ENCODE results near the gene IFNA4. TPM values are rescaled to one million over a fixed set of nuclear protein-coding genes. Genes with fewer than 3 reads are reported as not detected.

The IFNA4 gene
- total RNA-seq, 6 donors from 2014 or later = 2.1 TPM; not detected in 5

GRCh38 chr9:21154018-21154608 is 33.3 kb downstream of the IFNA4 start:
- DNase-seq (no peak), ATAC-seq (ENCODE audit: low FRiP score in 2 of 2) (peak in 1 of 2 donors; percentile 63)
- 9 to 17% methylated on average over 3 of the region's 3 CpGs for WGBS, 2 donors
- no peak overlapping the region for H3K27ac ChIP-seq
- no peaks in the 10 kb centered on the region for H3K9me3 ChIP-seq
- H3K4me3 ChIP-seq = no peak overlapping the region
- H3K36me3 ChIP-seq = no peaks in the 10 kb centered on the region
- H3K4me1 ChIP-seq = peaks cover 0 to 4% (median 0%) of the 10 kb centered on the region in 4 donors
- no peaks in the 10 kb centered on the region for H3K27me3 ChIP-seq
- TF ChIP-seq, protein P1, sequence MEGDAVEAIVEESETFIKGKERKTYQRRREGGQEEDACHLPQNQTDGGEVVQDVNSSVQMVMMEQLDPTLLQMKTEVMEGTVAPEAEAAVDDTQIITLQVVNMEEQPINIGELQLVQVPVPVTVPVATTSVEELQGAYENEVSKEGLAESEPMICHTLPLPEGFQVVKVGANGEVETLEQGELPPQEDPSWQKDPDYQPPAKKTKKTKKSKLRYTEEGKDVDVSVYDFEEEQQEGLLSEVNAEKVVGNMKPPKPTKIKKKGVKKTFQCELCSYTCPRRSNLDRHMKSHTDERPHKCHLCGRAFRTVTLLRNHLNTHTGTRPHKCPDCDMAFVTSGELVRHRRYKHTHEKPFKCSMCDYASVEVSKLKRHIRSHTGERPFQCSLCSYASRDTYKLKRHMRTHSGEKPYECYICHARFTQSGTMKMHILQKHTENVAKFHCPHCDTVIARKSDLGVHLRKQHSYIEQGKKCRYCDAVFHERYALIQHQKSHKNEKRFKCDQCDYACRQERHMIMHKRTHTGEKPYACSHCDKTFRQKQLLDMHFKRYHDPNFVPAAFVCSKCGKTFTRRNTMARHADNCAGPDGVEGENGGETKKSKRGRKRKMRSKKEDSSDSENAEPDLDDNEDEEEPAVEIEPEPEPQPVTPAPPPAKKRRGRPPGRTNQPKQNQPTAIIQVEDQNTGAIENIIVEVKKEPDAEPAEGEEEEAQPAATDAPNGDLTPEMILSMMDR (IDR thresholded peaks at IDR 0.05) = no peak
- TF ChIP-seq EP300 (IDR thresholded peaks at IDR 0.05) (no peak), POLR2A (IDR thresholded peaks at IDR 0.05) (no peak)

DNA sequence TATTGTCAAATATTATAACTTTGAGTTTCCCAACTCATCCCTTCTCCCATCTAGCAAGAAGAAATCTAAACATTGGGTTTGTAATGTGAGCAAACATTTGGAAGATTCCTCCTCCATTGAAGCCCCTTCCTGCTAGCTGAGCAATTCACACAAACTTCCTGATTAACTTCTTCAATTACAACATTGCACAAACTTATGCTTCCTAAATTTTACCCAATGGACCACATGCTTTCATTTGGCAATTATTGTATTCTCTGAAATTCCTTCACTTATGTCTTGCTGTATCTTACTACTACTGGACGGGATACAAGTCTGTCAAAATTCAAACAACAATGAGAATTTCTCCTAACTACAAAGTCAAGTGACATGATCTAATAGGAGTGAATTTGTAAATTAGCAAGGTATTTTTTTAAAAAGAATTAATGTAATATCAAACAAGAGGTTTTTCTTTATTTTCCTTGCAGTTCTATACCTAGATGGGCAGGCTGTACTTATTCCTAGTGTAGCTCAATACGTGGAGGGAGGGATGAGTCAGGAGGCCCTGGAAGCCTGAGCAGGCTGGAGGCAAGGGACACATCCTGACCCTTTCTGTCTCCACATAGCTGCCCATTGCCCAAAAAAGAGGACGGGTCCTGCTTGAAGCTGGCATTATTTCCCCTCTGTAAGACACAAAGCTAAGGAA is 33.9 kb downstream of the IFNA4 start:
- ATAC-seq (ENCODE audit: low FRiP score in 2 of 2) = peak in 1 of 2 donors; percentile 31
- peaks cover 0 to under 1% (median 0%) of the 10 kb centered on the region in 4 donors for H3K9me3 ChIP-seq
- H3K4me3 ChIP-seq = no peak overlapping the region
- 32 to 42% methylated on average over 3 of the region's 3 CpGs for WGBS, 2 donors
- no peaks in the 10 kb centered on the region for H3K36me3 ChIP-seq
- TF ChIP-seq EP300 (IDR thresholded peaks at IDR 0.05) (no peak), POLR2AphosphoS5 (IDR thresholded peaks at IDR 0.05) (no peak), POLR2A (IDR thresholded peaks at IDR 0.05) (no peak)
- TF ChIP-seq, protein P1 (IDR thresholded peaks at IDR 0.05) = no peak
- H3K4me1 ChIP-seq = peaks cover 0 to 4% (median 0%) of the 10 kb centered on the region in 4 donors
- H3K27ac ChIP-seq = no peak overlapping the region
- DNase-seq = no peak
- H3K27me3 ChIP-seq = no peaks in the 10 kb centered on the region

- H3K4me1 ChIP-seq = no peaks in the 10 kb centered on the region
- no peak overlapping the region for H3K4me3 ChIP-seq
- 46 to 78% methylated on average over 1 of the region's 1 CpG for WGBS, 2 donors
- no peak for ATAC-seq (ENCODE audit: low FRiP score in 2 of 2)
- H3K9me3 ChIP-seq = peaks cover 0 to 8% (median 0%) of the 10 kb centered on the region in 4 donors
- no peak overlapping the region for H3K27ac ChIP-seq
- DNase-seq = no peak
- H3K27me3 ChIP-seq = no peaks in the 10 kb centered on the region
- TF ChIP-seq EP300 (IDR thresholded peaks at IDR 0.05) = no peak
- TF ChIP-seq POLR2A (IDR thresholded peaks at IDR 0.05) = no peak
- TF ChIP-seq POLR2AphosphoS5 (IDR thresholded peaks at IDR 0.05) = no peak
- TF ChIP-seq, protein P1 (IDR thresholded peaks at IDR 0.05) = no peak
- no peaks in the 10 kb centered on the region for H3K36me3 ChIP-seq
Observed at GRCh38 chr9:21144603-21145002, 42.8 kb downstream of the IFNA4 start.

GRCh38 chr9:21141427-21141882 is 45.9 kb downstream of the IFNA4 start, which contains the start of gene IFNW1:
TSS of gene IFNW1 (minus strand) at chr9:21141832. CDS start at chr9:21141570, 262 bp downstream.
- Histone ChIP-seq H3K27me3 (no peaks in the 10 kb centered on the region), H3K9me3 (no peaks in the 10 kb centered on the region), H3K27ac (no peak within 1 kb of the TSS), H3K4me3 (no peak within 1 kb of the TSS), H3K4me1 (no peaks in the 10 kb centered on the region), H3K36me3 (no peaks in the 10 kb centered on the region)
- 35 to 48% methylated on average over 1 of the region's 1 CpG for WGBS, 2 donors
- TF ChIP-seq POLR2A (IDR thresholded peaks at IDR 0.05) (no peak), EP300 (IDR thresholded peaks at IDR 0.05) (no peak), POLR2AphosphoS5 (IDR thresholded peaks at IDR 0.05) (no peak)
- TF ChIP-seq, protein P1 (IDR thresholded peaks at IDR 0.05) = no peak
- ATAC-seq (ENCODE audit: low FRiP score in 2 of 2) (no peak), DNase-seq (no peak)

Measured in upper lobe of left lung (tissue), 6 donors.